Forelimb muscle (tissue), 1 donor: ENCODE data around the gene ZNF354C. TPM values are rescaled to one million over a fixed set of nuclear protein-coding genes. Genes with fewer than 3 reads are reported as not detected.
"Not testable (repeated sequence)": the region's sequence is repeated elsewhere in the genome, so short reads cannot be mapped to it uniquely, and the experiment has no call there.

ENCODE experiments used
- DNase-seq: peaks from one replicate; pipeline ENCODE4 v3.0.0-alpha.2; 2013; ENCODE audit warnings: low read depth
- polyA plus RNA-seq: library from polyadenylated mRNA; unstranded; fragments of 120-200 nt; gene quantifications from one replicate; pipeline ENCODE4 v1.2.1, GENCODE V29; 2013; ENCODE audit not compliant: insufficient read length

Gene ZNF354C
- polyA plus RNA-seq = 7.4 TPM

DNA sequence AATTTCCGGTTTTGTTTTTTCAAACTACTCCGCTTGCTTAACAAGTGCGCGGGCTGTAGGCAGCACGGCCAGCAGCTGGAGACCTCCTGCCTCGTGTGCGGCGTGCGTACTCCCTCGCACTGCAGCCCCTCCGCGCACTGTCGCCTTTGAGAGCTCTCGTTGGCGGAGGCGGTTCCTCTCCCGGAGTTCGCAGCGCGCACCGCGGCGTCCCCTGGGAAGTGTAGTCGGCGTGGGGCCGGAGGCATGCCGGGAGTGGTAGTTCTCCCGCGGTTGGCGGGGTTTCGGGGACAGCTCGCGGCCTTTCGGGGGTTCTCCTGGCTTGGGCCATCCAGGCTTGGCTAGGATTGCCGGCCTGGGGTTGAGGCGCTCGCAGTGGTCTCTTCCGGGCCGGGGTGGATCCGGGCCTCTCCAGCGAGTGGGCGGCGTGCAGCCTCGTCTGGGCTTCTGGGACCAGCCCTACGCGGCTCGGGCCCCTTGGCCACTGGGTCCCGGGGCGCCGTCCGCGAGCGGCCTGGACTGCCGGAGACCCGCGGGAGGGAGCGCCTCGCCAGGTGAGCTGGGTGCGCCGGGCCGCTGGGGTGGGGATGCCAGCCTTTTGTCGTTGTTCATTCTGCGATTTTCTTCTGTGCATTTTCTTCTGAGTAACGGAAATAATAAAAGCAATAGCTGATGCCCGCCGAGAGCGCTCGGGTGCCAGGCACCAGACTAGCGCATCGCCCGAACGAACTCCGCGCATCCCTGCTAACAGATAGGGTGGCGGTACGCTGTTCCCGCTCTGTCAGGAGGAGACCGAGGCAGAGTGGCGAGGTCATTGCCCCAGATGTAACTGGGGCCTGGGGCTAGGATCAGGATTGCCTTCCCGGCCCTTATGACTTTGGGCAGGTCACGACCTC, at the start of gene ZNF354C:
Gene ZNF354C (plus strand): TSS at position 258 of the 893 bp plus-strand sequence. CDS start 1,696 bp downstream, outside the sequence.
- DNase-seq = peak; percentile 80

DNA sequence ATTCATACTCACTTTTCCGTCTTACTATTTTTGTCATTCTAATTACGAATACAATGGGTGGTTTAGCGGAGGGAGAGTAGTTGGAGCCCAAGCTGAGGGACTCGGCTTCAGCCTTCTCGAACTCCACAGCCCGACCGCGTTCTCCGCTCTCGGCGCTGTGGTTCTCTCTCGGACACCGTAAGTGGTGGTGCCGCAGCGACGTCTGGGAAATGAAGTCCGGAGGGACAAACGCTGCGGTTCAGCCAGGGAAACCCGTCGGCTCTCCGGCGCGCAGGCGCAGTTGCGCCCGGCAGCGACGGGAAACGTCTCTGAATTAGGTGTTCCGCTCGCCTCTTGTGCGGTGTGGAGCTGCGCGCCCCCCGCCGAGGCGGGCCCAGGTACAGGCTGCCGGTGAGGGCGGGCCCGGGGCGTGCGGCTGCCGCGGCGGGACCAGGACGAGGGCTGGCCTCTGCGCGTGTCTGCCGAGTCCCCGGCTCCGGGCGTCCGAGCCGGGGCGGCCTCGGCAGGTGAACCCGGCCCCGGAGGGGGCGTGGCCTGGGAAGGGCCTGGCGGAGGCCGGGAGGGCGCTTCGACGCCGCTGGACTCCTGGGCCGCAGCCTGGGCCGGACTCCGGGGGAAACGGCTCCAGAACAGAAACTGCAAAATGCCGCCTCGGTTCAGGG, 36.5 kb upstream of the ZNF354C start, which contains the start of gene ZNF879:
Gene ZNF879 (plus strand): TSS at position 277 of the 662 bp plus-strand sequence. CDS start 1,201 bp downstream, outside the sequence.
- peak; percentile 96 for DNase-seq

DNA sequence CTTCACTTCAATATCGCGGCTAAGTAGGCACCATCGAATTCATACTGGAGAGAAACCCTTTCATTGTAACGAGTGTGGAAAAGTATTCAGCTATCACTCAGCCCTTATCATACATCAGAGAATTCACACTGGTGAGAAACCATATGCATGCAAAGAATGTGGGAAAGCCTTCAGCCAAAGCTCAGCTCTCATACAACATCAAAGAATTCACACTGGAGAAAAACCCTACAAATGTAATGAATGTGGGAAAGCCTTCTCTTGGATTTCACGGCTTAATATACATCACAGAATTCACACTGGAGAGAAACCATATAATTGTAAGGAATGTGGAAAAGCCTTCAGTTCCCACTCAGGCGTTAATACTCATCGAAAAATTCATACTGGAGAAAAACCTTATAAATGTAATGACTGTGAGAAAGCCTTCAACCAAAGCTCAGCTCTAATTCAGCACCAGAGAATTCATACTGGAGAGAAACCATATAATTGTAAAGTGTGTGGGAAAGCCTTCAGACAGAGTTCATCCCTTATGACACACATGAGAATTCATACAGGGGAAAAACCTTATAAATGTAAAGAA, 27.1 kb upstream of the ZNF354C start:
- no peak for DNase-seq

DNA sequence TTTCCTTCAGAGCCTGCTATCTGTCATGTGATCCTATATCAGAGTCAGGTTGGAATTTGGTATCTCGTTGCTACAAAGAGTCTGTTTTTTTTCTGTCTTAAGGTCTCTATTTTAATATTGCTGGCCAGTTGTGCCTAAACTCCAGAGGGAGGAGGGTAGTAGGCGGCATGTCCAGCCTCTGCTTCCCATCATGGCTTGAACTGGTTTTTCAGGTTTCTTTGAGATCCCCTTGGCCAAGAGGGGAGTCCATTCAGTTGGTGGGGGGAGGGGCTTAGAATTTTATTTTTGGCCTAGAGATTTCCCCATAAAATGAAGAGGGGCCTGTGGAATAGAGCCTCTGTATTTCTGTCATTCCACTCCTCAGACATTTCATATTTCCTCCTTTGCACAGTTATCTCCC, 15.4 kb upstream of the ZNF354C start:
- no peak for DNase-seq

DNA sequence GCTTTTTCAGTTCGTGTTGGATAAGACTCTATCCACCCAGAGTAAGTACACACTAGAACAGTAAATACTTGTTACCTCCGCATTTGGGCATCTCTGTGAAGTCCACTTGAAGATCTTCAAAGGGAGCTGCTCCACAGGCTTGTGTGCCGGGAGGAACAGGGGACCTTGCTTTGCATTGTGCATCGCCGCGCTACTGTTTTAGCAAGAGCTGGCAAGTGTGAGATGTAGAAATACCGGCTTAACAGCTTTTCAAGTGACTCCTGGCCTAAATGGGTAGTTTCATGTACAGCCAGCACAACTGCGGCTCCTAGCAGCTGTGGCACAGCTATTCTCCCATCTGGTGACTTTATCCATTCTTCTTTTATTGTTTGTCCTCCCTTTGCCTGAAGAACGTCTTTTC, 8.4 kb upstream of the ZNF354C start:
- no peak for DNase-seq

DNA sequence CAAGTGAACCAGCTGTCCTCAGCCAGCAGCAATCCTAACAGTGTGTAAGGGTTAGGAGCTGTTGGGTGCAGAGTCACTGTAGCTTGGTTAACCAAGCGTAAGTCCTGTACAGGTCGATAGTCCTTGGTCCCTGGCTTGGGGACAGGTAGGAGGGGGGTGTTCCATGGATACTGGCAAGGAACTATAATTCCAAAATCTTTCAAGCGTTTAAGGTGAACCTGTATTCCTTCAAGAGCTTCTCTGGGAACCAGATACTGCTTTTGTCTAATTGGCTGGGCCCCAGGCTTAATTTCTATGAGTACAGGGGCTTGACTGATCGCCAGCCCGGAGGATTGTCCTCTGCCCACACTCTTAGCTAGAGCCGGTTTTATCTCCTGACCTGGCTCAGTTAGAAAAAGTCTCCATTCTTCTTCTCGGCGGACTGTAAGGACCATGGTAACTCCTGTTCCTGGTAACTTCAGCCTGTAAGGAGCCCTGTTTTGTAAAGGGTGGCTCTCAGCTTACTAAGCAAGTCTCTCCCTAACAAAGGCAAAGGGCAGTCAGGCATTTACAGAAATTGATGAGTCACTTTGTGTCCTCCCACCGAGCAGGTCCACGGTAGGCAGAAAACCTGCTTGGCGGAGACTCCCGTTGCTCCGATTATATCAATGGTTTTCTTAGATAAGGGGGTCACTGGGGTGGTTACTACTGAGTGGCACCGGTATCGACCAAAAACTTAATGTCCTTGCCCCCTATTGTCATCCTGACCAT, 6.0 kb upstream of the ZNF354C start:
- DNase-seq = no peak

DNA sequence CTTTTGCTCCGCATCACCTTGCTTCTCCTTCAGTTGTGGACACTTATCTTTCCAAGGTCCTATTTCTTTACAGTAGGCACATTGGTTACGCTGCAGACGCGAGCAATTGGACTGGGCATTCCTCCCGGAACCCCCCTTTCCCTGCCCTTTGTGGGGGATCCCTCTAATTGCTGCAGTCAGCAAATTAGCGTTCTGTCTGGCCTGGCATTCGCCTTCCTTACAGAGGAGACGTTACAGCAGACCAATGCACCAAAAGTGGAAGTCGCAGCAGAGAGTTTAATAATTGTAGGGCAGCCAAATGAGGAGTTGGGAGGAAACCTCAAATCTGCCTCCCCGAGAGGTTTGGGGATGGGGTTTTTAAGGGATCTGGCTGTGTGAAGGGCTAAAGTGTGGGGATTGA, 5.3 kb upstream of the ZNF354C start:
- DNase-seq = no peak

DNA sequence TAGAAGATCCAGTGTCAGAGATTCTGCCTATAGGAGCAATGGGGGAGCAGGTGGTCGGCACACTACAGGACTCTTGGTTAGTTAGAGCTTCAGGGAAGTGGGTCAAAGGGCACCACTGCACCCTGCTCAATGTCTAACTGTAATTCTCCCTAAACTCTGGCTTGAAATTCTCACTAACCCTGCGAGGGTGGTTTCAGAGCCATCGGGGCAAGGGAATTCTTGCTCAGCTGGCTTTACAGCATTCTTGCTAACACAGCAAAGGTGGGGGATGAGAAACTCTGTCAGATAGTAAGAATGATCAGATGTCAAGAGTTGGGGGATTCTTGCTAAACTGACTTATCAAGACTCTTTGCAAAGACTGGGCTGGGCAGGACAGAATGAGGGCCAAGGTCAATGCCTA, 4.7 kb upstream of the ZNF354C start:
- DNase-seq = no peak

DNA sequence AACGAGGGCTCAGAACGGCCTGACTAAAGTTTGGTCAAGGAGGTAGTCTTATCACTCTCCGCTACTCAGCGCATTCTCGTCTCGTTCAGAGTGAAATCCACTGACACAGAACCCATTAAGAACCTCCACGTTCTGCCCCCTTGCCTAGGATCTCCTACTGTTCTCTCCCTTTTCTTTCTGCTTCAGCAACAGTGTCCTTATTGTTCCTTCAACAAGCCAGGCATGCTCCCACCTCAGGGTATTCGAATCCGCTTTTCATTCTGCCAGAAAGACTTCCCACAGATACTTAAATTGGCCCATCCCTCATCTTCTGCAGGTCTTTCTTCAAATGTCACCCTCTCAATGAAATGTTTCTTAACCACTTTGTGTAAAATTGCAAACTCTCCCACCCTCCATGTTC, 4.3 kb upstream of the ZNF354C start:
- DNase-seq = no peak

DNA sequence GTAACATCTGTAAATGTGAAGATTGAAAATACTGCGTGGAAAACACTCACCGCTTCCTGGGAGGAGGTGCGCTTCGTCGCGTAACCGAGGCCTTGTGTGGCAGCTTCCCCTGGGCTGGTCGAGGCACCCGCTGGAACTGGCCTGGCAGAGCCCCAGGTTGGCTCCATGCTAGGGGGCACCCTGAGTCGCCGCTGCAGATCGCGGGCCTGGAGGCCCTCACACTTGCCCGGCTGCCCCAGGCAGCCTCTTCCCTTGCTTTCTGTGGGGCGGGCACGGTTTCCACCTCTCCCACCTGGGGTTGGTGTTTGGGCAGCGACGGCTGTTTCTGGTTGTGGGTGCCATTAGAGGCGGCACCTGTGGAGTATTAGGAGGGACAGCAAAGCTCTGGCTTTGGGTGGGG, 852 bp downstream of the ZNF354C start:
- DNase-seq = no peak

DNA sequence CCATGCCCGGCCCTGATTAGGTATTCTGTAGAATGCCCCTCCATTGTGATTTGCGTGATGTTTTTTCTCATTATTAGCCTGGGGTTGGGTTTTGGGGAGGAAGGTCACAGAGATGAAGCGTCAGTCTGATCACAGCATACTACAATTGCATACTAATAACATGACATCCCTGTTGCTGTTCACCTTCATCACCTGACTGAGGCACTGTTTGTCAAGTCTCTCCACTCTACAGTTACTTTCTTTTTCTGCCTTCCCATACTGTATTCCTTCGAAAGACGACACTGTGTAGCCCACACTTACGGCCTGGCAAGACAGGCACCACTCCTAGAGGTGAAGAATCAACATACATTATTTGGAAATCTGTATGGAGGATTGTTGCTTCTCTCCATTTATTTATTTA, 5.5 kb downstream of the ZNF354C start:
- no peak for DNase-seq

DNA sequence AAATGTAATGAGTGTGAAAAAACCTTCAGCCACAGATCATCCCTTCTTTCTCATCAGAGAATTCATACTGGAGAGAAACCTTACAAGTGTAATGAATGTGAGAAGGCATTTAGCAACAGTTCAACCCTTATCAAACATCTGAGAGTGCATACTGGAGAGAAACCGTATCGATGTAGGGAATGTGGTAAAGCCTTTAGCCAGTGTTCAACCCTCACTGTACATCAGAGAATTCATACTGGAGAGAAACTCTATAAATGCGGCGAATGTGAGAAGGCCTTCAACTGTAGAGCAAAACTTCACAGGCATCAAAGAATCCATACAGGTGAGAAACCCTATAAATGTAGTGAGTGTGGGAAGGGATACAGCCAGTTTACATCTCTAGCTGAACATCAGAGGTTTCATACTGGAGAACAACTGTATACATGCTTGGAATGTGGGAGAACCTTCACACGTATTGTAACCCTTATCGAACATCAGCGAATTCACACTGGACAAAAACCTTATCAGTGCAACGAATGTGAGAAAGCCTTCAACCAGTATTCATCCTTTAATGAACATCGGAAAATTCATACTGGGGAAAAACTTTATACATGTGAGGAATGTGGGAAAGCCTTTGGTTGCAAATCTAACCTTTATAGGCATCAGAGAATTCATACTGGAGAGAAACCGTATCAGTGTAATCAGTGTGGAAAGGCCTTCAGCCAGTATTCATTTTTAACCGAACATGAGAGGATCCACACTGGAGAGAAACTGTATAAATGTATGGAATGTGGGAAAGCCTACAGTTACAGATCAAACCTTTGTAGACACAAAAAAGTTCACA, 19.2 kb downstream of the ZNF354C start:
- no peak for DNase-seq

DNA sequence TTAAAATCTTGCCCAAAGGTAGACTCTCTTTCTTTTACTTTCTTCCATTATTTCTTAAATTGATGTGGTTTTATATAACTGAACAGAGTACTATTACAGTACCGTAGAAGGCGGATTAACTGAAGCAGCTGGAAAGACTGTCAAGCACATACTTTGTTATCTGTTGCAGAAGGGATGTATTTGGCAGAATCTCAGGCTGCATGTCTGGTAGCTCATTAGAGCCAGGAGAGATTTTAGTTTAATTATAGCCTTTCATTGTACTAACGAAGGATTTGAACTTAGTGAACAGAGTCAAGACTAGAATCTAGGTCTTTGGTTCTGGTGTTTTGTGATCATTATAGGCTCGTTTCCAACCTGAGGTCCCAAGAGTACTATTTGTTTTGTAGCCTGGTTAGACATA, 20.6 kb downstream of the ZNF354C start:
- DNase-seq = no peak

DNA sequence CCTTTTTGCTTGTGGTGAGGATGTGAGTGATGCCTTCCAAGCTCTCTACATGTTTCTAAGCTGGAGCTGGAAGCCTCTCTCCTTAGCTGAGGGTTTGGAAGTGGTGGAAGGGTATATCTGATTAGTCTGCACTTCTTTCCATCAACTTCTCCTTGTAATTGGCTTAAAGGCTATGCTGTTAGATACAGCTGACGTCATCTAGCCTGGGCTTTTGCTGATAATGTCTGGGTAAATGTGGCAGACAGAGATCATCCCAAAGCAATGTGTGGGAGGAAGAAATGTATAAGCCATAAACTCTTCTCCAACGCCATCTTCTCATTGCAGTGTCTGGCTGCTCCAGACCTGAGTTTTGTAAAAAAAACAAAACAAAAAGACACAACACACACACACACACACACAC, 29.3 kb downstream of the ZNF354C start:
- no peak for DNase-seq

DNA sequence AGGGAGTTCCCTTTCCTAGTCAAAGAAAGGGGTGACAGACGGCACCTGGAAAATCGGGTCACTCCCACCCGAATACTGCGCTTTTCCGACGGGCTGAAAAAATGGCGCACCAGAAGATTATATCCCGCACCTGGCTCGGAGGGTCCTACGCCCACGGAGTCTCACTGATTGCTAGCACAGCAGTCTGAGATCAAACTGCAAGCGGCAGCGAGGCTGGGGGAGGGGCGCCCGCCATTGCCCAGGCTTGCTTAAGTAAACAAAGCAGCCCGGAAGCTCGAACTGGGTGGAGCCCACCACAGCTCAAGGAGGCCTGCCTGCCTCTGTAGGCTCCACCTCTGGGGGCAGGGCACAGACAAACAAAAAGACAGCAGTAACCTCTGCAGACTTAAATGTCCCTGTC, 41.1 kb downstream of the ZNF354C start:
- not testable (repeated sequence) for DNase-seq

DNA sequence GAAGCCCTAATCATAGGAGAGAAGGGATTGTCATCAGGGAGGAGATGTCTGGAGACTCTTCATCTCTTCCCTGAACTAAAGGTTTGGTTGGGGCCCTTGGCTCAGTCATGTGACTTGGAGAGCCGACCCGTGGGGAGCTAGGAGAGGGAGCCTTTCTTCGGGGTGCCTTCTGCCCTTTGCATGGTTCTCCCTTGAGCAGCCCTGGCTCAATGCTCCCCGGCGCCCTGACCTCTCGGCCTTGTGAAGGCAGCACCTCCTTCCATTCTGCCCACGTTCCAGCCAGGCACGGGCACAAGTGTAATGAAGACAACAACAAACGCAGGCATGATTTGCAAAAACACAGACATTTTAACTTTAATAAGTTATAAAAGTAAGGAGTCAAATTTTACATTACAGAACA, 50.4 kb downstream of the ZNF354C start:
- no peak for DNase-seq

DNA sequence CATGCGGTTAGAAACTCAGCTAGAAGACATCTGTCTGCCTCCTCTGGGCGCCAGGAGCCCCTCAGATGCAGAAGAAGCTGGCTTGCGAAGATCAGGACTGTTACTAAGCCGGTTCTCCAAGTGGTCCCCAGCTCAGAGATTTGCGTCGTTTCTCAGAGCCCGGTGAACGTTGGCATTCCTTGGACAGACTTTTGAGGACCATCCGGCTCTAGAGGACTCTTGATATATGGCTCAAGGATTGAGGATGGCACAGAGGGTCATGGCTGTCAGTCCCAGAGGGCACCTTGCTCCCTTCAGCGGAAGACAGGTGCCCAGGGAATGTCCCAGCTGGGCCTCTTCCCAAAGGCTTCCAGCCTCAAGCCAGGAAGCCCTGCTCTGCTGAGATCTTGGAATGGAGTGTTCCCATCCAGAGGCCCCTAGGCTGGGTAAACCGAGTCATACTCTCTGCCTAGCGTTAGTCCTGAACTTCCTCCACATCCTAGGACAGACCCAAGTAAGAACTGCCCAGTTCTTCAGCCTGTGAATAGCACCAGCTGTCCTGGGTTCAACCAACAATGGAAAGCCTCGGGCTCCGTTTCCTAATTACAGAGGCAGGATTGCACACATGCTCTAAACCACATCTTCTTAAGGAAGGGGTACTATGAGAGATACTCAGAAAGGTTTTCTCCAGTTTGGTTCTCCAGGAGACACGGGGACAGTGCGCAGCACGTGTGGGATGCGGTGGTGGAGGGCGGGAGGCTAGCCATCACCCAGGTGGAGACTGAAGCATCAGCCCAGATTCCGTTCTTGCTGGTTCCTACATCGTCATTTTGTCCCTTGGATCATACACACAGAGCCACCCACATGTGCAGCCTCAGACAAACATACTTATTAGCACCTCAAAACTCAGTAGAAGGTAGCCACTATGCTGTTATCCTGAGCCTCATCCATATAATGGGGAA, 51.4 kb downstream of the ZNF354C start:
- DNase-seq = no peak

DNA sequence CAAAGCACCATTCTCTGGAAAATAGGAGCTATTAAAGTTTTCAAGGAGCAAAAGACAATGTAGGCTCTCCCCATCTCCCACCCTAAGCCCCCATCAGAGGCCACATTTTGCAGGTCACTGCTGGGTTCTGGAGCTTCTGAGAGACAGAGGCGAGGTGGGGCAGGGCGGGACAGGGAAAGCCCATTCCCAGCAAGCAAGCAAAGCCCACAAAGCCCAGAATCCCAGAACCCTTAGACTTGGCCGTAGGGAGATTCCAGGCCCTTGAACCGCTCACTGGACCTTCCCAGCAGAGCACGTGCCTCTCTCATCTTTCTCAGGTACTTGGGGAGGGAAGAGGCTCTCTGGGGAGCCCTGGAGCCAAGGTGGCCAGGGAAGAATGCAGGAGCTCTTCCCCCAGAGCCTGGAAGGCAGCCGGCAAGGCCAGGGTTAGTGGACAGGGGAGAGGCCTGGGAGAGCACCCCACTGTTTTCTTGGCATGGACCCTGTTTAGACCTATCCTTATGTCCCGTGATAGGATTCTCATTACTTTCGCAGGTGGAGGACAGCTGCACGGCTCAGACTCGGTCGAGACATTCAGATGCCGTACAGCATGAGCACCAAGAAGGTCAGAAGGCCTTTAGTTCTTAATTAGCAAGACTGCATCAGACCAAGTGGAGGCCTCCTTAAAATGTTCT, 52.4 kb downstream of the ZNF354C start:
- DNase-seq = no peak

DNA sequence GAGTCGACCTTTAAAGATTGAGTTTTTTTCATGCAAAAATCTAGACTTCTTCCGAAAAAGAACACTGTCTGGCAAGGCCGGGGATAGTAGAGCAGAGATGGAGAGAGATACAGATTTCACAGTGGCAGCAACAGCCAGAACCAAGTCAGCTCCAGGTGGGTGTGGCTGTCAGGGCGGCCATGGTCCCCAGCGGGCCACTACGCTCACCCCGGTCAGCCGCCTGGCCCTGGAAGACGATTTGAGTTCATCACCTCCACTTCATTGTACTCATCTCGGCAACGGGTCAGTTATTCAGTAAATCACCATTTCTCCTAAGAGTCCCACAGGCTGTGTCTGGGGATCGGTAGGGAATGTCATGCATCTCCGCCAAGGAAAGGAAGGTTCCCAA, 53.0 kb downstream of the ZNF354C start:
- DNase-seq = no peak
